GM10266 (cell line): ENCODE results near the gene VCAM1.

ENCODE experiments used
- DNase-seq: peaks from one replicate; pipeline ENCODE4 v3.0.0; 2012; ENCODE audit errors: extremely low spot score
- CTCF ChIP-seq: IDR thresholded peaks from 2 replicates; pipeline ENCODE4 v1.5.1; 2012; ENCODE audit warnings: mild to moderate bottlenecking, low read depth; ENCODE audit not compliant: control insufficient read depth, insufficient read depth; ENCODE audit errors: missing control alignments

Gene VCAM1

GRCh38 chr1:100713626-100714025 lies 5.9 kb upstream of the VCAM1 start:
- no peak for TF ChIP-seq CTCF
- DNase-seq, result no peak

GRCh38 chr1:100714599-100714998 lies 4.9 kb upstream of the VCAM1 start:
- DNase-seq, result no peak
- TF ChIP-seq CTCF, result no peak

- DNase-seq, result no peak
- TF ChIP-seq CTCF, result no peak
Measured at GRCh38 chr1:100717218-100717617, 2.3 kb upstream of the VCAM1 start.

- DNase-seq, result no peak
Measured at GRCh38 chr1:100718581-100718980, 961 bp upstream of the VCAM1 start.

GRCh38 chr1:100720101-100720500 lies 559 bp downstream of the VCAM1 start:
- TF ChIP-seq CTCF, result no peak
- DNase-seq, result no peak

More at GRCh38 chr1:100718581-100718980, 961 bp upstream of the VCAM1 start:
- no peak for TF ChIP-seq CTCF

GRCh38 chr1:100720751-100721150 lies 1.2 kb downstream of the VCAM1 start:
- no peak for TF ChIP-seq CTCF
- no peak for DNase-seq

GRCh38 chr1:100721526-100722207 lies 2.1 kb downstream of the VCAM1 start:
- TF ChIP-seq CTCF, result no peak
- DNase-seq, result no peak
